IMR-90 (cell line): Measurements from ENCODE around the gene GTF2A2. TPM values are rescaled to one million over a fixed set of nuclear protein-coding genes. Genes with fewer than 3 reads are reported as not detected.
"Not testable (repeated sequence)": the region's sequence is repeated elsewhere in the genome, so short reads cannot be mapped to it uniquely, and the experiment has no call there.

Experiments used
- ATAC-seq: fragments of 200-7000 bp; cut with Tn5 transposase; 2 replicates; pipeline ENCODE4 v1.9.1; 2020; ENCODE audit warnings: low read depth, mild to moderate bottlenecking, moderate library complexity
- BruUV-seq: library from RNA; stranded (reverse); fragments of 400-500 nt; replicated peaks from 2 replicates; lab custom pipeline; 2021; lab: Mats Ljungman, UMichigan
- CTCF ChIA-PET: fragments of 300-600 bp; formaldehyde crosslinking; extraction: SDS; loops from one replicate; lab custom pipeline; 2021; ENCODE audit warnings: antibody characterized with exemption; lab: Yijun Ruan, JAX
- POLR2A ChIA-PET: fragments of 300-600 bp; sonication (Branson Sonifier 250); formaldehyde crosslinking; loops from one replicate; lab custom pipeline; 2022; ENCODE audit warnings: antibody characterized with exemption; ENCODE audit not compliant: unreplicated experiment; lab: Charles Lee
- DNase-seq: peaks from one replicate; pipeline ENCODE4 v3.0.0; 2013
- H2AFZ ChIP-seq: replicated peaks from 2 replicates; pipeline ENCODE3; 2013; ENCODE audit warnings: low read length, mild to moderate bottlenecking; ENCODE audit not compliant: poor library complexity
- H2AK5ac ChIP-seq: 2 replicates; pipeline ENCODE4 v1.6.1; 2013; ENCODE audit warnings: low read depth, low read length, inconsistent platforms
- H2AK9ac ChIP-seq: replicated peaks from 2 replicates; pipeline ENCODE3; 2013; ENCODE audit warnings: mild to moderate bottlenecking, low read depth, low read length, moderate library complexity; ENCODE audit not compliant: poor library complexity
- H2BK120ac ChIP-seq: 2 replicates; pipeline ENCODE4 v1.6.1; 2013; ENCODE audit warnings: low read depth, low read length, inconsistent platforms
- H2BK15ac ChIP-seq: 3 replicates; pipeline ENCODE4 v1.6.1; 2013; ENCODE audit warnings: low read depth, low read length, inconsistent platforms
- H2BK20ac ChIP-seq: 2 replicates; pipeline ENCODE4 v1.6.1; 2013; ENCODE audit warnings: low read depth, mild to moderate bottlenecking, inconsistent platforms, low read length, moderate library complexity
- H2BK5ac ChIP-seq: 2 replicates; pipeline ENCODE4 v1.6.1; 2013; ENCODE audit warnings: mild to moderate bottlenecking, low read depth, low read length, inconsistent platforms; ENCODE audit not compliant: poor library complexity, severe bottlenecking
- H3K14ac ChIP-seq: replicated peaks from 2 replicates; pipeline ENCODE4 v1.6.1; 2013; ENCODE audit warnings: low read depth, low read length, inconsistent platforms
- H3K18ac ChIP-seq: 2 replicates; pipeline ENCODE4 v1.6.1; 2013; ENCODE audit warnings: low read depth, low read length, control low read depth
- H3K23ac ChIP-seq: 2 replicates; pipeline ENCODE4 v1.6.1; 2013; ENCODE audit warnings: low read depth, low read length, inconsistent platforms
- H3K27ac ChIP-seq: 2 replicates; pipeline ENCODE4 v1.5.1; 2013; ENCODE audit warnings: mild to moderate bottlenecking, control low read depth, low read length; ENCODE audit not compliant: insufficient read depth
- H3K27me3 ChIP-seq: 2 replicates; pipeline ENCODE4 v1.6.1; 2013; ENCODE audit warnings: low read length; ENCODE audit not compliant: control insufficient read depth, insufficient read depth
- H3K36me3 ChIP-seq: 2 replicates; pipeline ENCODE4 v1.6.1; 2013; ENCODE audit warnings: low read length, mixed read lengths; ENCODE audit not compliant: control insufficient read depth, insufficient read depth
- H3K4ac ChIP-seq: 2 replicates; pipeline ENCODE4 v1.6.1; 2013; ENCODE audit warnings: low read depth, low read length, inconsistent platforms
- H3K4me1 ChIP-seq: 2 replicates; pipeline ENCODE4 v1.6.1; 2013; ENCODE audit warnings: low read length, mixed read lengths; ENCODE audit not compliant: control insufficient read depth, insufficient read depth
- H3K4me2 ChIP-seq: 2 replicates; pipeline ENCODE4 v1.6.1; 2013; ENCODE audit warnings: low read depth, mild to moderate bottlenecking, control low read depth, low read length, moderate library complexity
- H3K4me3 ChIP-seq: 2 replicates; pipeline ENCODE4 v1.5.1; 2013; ENCODE audit warnings: low read depth, mild to moderate bottlenecking, control low read depth, low read length, moderate library complexity; ENCODE audit not compliant: insufficient read depth
- H3K56ac ChIP-seq: 2 replicates; pipeline ENCODE4 v1.6.1; 2013; ENCODE audit warnings: low read length, inconsistent platforms; ENCODE audit not compliant: insufficient read depth; ENCODE audit errors: extremely low read depth
- H3K79me1 ChIP-seq, 2 experiments: 2 replicates each; pipeline ENCODE4 v1.6.1; 2013; ENCODE audit warnings: low read length in 2 of 2, inconsistent platforms in 1 of 2, low read depth in 1 of 2
- H3K9ac ChIP-seq: 2 replicates; pipeline ENCODE4 v1.6.1; 2013; ENCODE audit warnings: low read depth, low read length, control low read depth
- H3K9me1 ChIP-seq: 2 replicates; pipeline ENCODE4 v1.6.1; 2013; ENCODE audit warnings: low read length, inconsistent platforms; ENCODE audit not compliant: insufficient read depth
- H3K9me3 ChIP-seq: 2 replicates; pipeline ENCODE4 v1.6.1; 2013; ENCODE audit warnings: low read length; ENCODE audit not compliant: control insufficient read depth, insufficient read depth
- H4K20me1 ChIP-seq: 2 replicates; pipeline ENCODE4 v1.6.1; 2013; ENCODE audit warnings: low read length, inconsistent platforms; ENCODE audit not compliant: insufficient read depth
- H4K5ac ChIP-seq: 2 replicates; pipeline ENCODE4 v1.6.1; 2013; ENCODE audit warnings: mild to moderate bottlenecking, low read depth, low read length, control low read depth
- H4K8ac ChIP-seq, 2 experiments: 2 replicates each; pipeline ENCODE4 v1.6.1; 2013; ENCODE audit warnings: low read depth in 2 of 2, low read length in 2 of 2, control low read depth in 1 of 2, inconsistent platforms in 1 of 2
- H4K91ac ChIP-seq: 2 replicates; pipeline ENCODE4 v1.6.1; 2013; ENCODE audit warnings: low read depth, low read length, inconsistent platforms; ENCODE audit not compliant: insufficient read depth
- WGBS, 2 experiments: methylation state at CpG; one replicate each; pipeline versions ENCODE4 v1.1.5 to v1.1.7; 2013; ENCODE audit warnings: missing lambda C conversion rate in 2 of 2; ENCODE audit not compliant: insufficient read length in 1 of 2; ENCODE audit errors: extremely low coverage in 2 of 2; 5-methylcytosine and 5-hydroxymethylcytosine counted together
- dilution Hi-C: fragments of 300-500 bp; cut with HindIII; formaldehyde crosslinking; loops from one replicate; pipeline ENCODE4 v1.14.3; 2018; ENCODE audit warnings: low sequenced_read_pairs; ENCODE audit not compliant: unreplicated experiment
- in situ Hi-C: fragments of 300-500 bp; cut with MboI; formaldehyde crosslinking; loops from 3 replicates; pipeline ENCODE4 v1.14.3; 2019; ENCODE audit warnings: low sequenced_read_pairs, inconsistent platforms, mixed read lengths
- intact Hi-C: fragments of 100-400 bp; cut with micrococcal nuclease; formaldehyde crosslinking; loops from 2 replicates; pipeline ENCODE4 v1.10.0; 2022
- polyA plus RNA-seq, 3 experiments: library from polyadenylated mRNA; depleted of rRNA; stranded (reverse); fragments of >200 nt; gene quantifications; 2 replicates each; pipeline ENCODE4 v1.2.3, GENCODE V29; 2012; ENCODE audit warnings: low replicate concordance in 1 of 3
- total RNA-seq: library from RNA; depleted of rRNA; stranded (reverse); fragments of >200 nt; gene quantifications from 2 replicates; pipeline ENCODE4 v1.2.3, GENCODE V29; 2012

GTF2A2 gene
- total and polyA plus RNA-seq, 2 of the 4 experiments (the other 2 are of a cell fraction): 10.2 to 29.9 TPM

- H3K79me1 ChIP-seq, H3K4me2 ChIP-seq, H2BK15ac ChIP-seq, POLR2A ChIA-PET, H3K9me1 ChIP-seq, H3K9me3 ChIP-seq, H3K9ac ChIP-seq, BruUV-seq, in situ Hi-C loops, H2AK9ac ChIP-seq, H3K4me3 ChIP-seq, H4K5ac ChIP-seq, H4K20me1 ChIP-seq, CTCF ChIA-PET, dilution Hi-C loops, H3K27ac ChIP-seq, H3K4ac ChIP-seq, H2BK120ac ChIP-seq, H4K91ac ChIP-seq, H4K8ac ChIP-seq, H2AFZ ChIP-seq, H2BK20ac ChIP-seq, H3K23ac ChIP-seq, H2AK5ac ChIP-seq, H3K14ac ChIP-seq, DNase-seq, H3K18ac ChIP-seq, H3K27me3 ChIP-seq, intact Hi-C loops, H3K36me3 ChIP-seq, H2BK5ac ChIP-seq, ATAC-seq, H3K4me1 ChIP-seq, H3K56ac ChIP-seq: not testable (repeated sequence)
- WGBS, 2 experiments: no CpG with 5 or more reads among the region's 2 CpGs
Observed at GRCh38 chr15:59637507-59637906, 19.8 kb downstream of the GTF2A2 start.
